Heart left ventricle (tissue), 16 donors: ENCODE data around the gene SLC39A9. TPM values are rescaled to one million over a fixed set of nuclear protein-coding genes. Genes with fewer than 3 reads are reported as not detected.
"Not testable (repeated sequence)": the region's sequence is repeated elsewhere in the genome, so short reads cannot be mapped to it uniquely, and the experiment has no call there.

ENCODE experiments used
- ATAC-seq, 4 donors: fragments of 200-7000 bp; cut with Tn5 transposase; one replicate each; pipeline ENCODE4 v1.9.1; 2020 to 2022; ENCODE audit warnings: moderate library complexity in 4 of 4, mild to moderate bottlenecking in 3 of 4, moderate number of reproducible peaks in 1 of 4
- DNase-seq, 5 donors: peaks; one replicate each; pipeline ENCODE4 v3.0.0-alpha.2; 2020
- H3K27ac ChIP-seq, 12 donors: fragments of 200-600 bp; sonication (generic) in 4 of 12; one replicate each; pipeline versions ENCODE4 v1.5.0 to v1.8.0; 2016 to 2022; ENCODE audit warnings: mild to moderate bottlenecking in 2 of 12
- H3K27me3 ChIP-seq, 9 donors: fragments of 200-600 bp; sonication (generic) in 2 of 9; one replicate each; pipeline versions ENCODE4 v1.5.1 to v1.8.0; 2016 to 2022; ENCODE audit warnings: mild to moderate bottlenecking in 3 of 9
- H3K36me3 ChIP-seq, 9 donors: fragments of 200-600 bp; sonication (generic) in 2 of 9; one replicate each; pipeline versions ENCODE4 v1.5.0 to v1.8.0; 2018 to 2022; ENCODE audit warnings: mild to moderate bottlenecking in 2 of 9
- H3K4me1 ChIP-seq, 12 donors: fragments of 200-600 bp; sonication (generic) in 4 of 12; one replicate each; pipeline versions ENCODE4 v1.5.0 to v1.8.0; 2016 to 2022; ENCODE audit warnings: mild to moderate bottlenecking in 3 of 12
- H3K4me3 ChIP-seq, 12 donors: fragments of 200-600 bp; sonication (generic) in 4 of 12; one replicate each; pipeline versions ENCODE4 v1.5.0 to v1.8.0; 2017 to 2022; ENCODE audit warnings: mild to moderate bottlenecking in 9 of 12, moderate library complexity in 4 of 12
- H3K9me3 ChIP-seq, 12 donors: fragments of 200-600 bp; sonication (generic) in 4 of 12; one replicate each; pipeline versions ENCODE4 v1.5.0 to v1.8.0; 2016 to 2022; ENCODE audit warnings: mild to moderate bottlenecking in 1 of 12
- CTCF ChIP-seq, 12 donors: fragments of 200-600 bp; sonication (generic) in 4 of 12; IDR thresholded peaks; one replicate each; pipeline versions ENCODE4 v1.5.0 to v1.8.0; 2018 to 2022; ENCODE audit warnings: antibody characterized with exemption in 12 of 12, mild to moderate bottlenecking in 5 of 12
- POLR2A ChIP-seq, 2 donors: fragments of 450-650 bp; IDR thresholded peaks; one replicate each; pipeline ENCODE4 v1.6.1; 2017; ENCODE audit warnings: antibody characterized with exemption in 2 of 2, mild to moderate bottlenecking in 2 of 2, moderate library complexity in 2 of 2
- WGBS, 4 donors: extraction: QIAGEN DNeasy Blood & Tissue Kit in 2 of 4; methylation state at CpG; one replicate each; pipeline versions ENCODE4 v1.1.5 to v1.1.7; 2013 to 2018; 5-methylcytosine and 5-hydroxymethylcytosine counted together
- intact Hi-C, 10 donors: fragments of 100-400 bp; cut with DNase I; formaldehyde crosslinking; loops; one replicate each; pipeline versions ENCODE4 v1.11.1 to v1.14.2; 2022
- polyA plus RNA-seq, 2 donors: library from polyadenylated mRNA; stranded (reverse); fragments of 200-250 nt; gene quantifications; one replicate each; pipeline ENCODE4 v1.2.3, GENCODE V29; 2013
- total RNA-seq, 9 donors: library from RNA; depleted of rRNA in 2 of 9; stranded (reverse); fragments of >200 nt in 2 of 9; fragmentation: NEBNext Ultra II Directional in 3 of 9; extraction: Animal tissue kit (Norgen Biotek cat#: 25700) in 3 of 9; gene quantifications; one replicate each; pipeline versions ENCODE4 v1.1.0 to v1.2.4, GENCODE V29; 2016 to 2023
- donor health status: ischemic (EF 13 %, LVEDD 7.1; RV severe dilation, severe dysfunction).
- donor health status: healthy with polysubstance abuse.
- donor health status: DM: no; HTN: yes; CAD: no.
- donor health status: DM: no; HTN: no; CAD: no.
- donor health status: ischemic (EF 25% LVEDD 6.9; RV normal size, moderate dysfunction).
- donor health status: ischemic (EF 25% LVEDD 5.7; RV mildly dilated, moderate dysfunction).
- donor health status: healthy.
- donor health status: DM: yes; HTN: yes; CAD: no.
- donor health status: ischemic (EF 35%, LVEDD 5.7; RV mildly dilated, moderate dysfunction).
- donor health status: nonischemic (EF 11% LVEDD 7.7; RV severe dilation, severe dysfunction).
- donor health status: DM: yes; HTN: yes; CAD: no.
- donor health status: PGD.
- donor health status: ischemic (EF 29% LVEDD 5.4; RV normal size, mild dysfunction).
- donor health status: nonischemic (EF 23%, LVEDD 6.1; RV moderate dilation, normal function).

The SLC39A9 gene
- total and polyA plus RNA-seq, 11 donors = 7.2 to 37.5 (median 25.5) TPM

GRCh38 chr14:69493038-69493437 lies 94.5 kb downstream of the SLC39A9 start:
- Histone ChIP-seq H3K4me1 (no peaks in the 10 kb centered on the region), H3K36me3 (no peaks in the 10 kb centered on the region), H3K27ac (no peak overlapping the region), H3K9me3 (no peaks in the 10 kb centered on the region), H3K27me3 (no peaks in the 10 kb centered on the region), H3K4me3 (no peak overlapping the region)
- intact Hi-C loops = no loop called here
- no peak for TF ChIP-seq POLR2A (IDR thresholded peaks at IDR 0.05)
- TF ChIP-seq CTCF (IDR thresholded peaks at IDR 0.05) = no peak
- DNase-seq (no peak), ATAC-seq (no peak)
- 71 to 81% (median 75%) methylated on average over 4 of the region's 4 CpGs for WGBS, 4 donors

- no peak overlapping the region for H3K4me3 ChIP-seq
- intact Hi-C loops = no loop called here
- no peak for TF ChIP-seq POLR2A (IDR thresholded peaks at IDR 0.05)
- no peak for TF ChIP-seq CTCF (IDR thresholded peaks at IDR 0.05)
- no peaks in the 10 kb centered on the region for H3K4me1 ChIP-seq
- no peak overlapping the region for H3K27ac ChIP-seq
- no peaks in the 10 kb centered on the region for H3K27me3 ChIP-seq
- H3K36me3 ChIP-seq = no peaks in the 10 kb centered on the region
- DNase-seq (no peak), ATAC-seq (no peak)
- WGBS, 4 donors = 48 to 64% (median 63%) methylated on average over 3 of the region's 3 CpGs
- no peaks in the 10 kb centered on the region for H3K9me3 ChIP-seq
Measured at GRCh38 chr14:69493791-69494190, 95.3 kb downstream of the SLC39A9 start.

DNA sequence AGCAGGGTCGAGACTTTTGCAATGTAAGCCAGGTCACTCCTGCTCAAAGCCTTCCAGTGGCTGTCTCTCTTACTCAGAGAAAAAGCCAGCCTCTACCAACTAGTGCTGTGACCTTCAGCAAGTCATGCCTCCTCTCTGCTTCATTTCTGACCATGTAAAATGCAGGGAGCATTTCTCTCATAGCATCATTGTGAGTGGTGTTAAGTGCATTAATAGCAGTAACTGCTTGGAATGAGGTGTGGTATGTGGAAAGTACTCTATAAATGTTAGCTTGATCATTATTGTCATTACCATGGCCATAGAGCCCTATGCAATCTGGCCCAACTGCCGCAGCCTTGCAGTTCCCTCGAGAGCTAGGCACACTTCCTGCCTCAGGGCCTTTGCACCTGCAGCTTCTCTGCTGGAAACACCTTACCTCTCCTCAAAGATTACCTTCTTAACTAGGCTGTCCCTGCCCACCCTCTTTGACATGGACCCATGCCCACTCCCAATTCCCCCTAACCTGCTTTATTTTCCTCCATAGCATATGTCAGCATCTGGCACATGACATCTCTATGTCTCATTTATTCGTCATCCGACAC lies 96.9 kb downstream of the SLC39A9 start:
- Histone ChIP-seq H3K27me3 (no peaks in the 10 kb centered on the region), H3K27ac (no peak overlapping the region), H3K9me3 (no peaks in the 10 kb centered on the region), H3K36me3 (no peaks in the 10 kb centered on the region), H3K4me3 (no peak overlapping the region), H3K4me1 (no peaks in the 10 kb centered on the region)
- 88 to 94% (median 90%) methylated on average over 5 of the region's 5 CpGs for WGBS, 4 donors
- no peak for TF ChIP-seq POLR2A (IDR thresholded peaks at IDR 0.05)
- TF ChIP-seq CTCF (IDR thresholded peaks at IDR 0.05) = no peak
- DNase-seq (no peak), ATAC-seq (no peak)
- intact Hi-C loops = no loop called here

- ATAC-seq, intact Hi-C loops, H3K27me3 ChIP-seq, H3K36me3 ChIP-seq, H3K4me3 ChIP-seq, H3K27ac ChIP-seq, H3K9me3 ChIP-seq, DNase-seq: not testable (repeated sequence)
- WGBS, 4 donors = 91 to 96% (median 94%) methylated on average over 4 of the region's 4 CpGs
- H3K4me1 ChIP-seq = peaks cover 0 to 13% (median 2%) of the 10 kb centered on the region in 12 donors
Measured at GRCh38 chr14:69497866-69498265, 99.4 kb downstream of the SLC39A9 start.

GRCh38 chr14:69498286-69498685 lies 99.8 kb downstream of the SLC39A9 start:
- ATAC-seq, H3K4me3 ChIP-seq, H3K27me3 ChIP-seq, intact Hi-C loops, H3K36me3 ChIP-seq, H3K9me3 ChIP-seq, DNase-seq, H3K27ac ChIP-seq: not testable (repeated sequence)
- 91 to 94% (median 94%) methylated on average over 4 of the region's 4 CpGs for WGBS, 4 donors
- peaks cover 0 to 13% (median 2%) of the 10 kb centered on the region in 12 donors for H3K4me1 ChIP-seq
